Activated T-helper 1 cell treated with Interleukin-2 at 50 U/mL for 16 hours (primary cell): ENCODE data around the gene PROK2.

Source experiments
- DNase-seq: peaks from one replicate; pipeline ENCODE4 v3.0.0-alpha.2; 2020; ENCODE audit warnings: low read depth

PROK2 gene

GRCh38 chr3:71784914-71785531 lies at the start of gene PROK2:
Gene PROK2 (minus strand): TSS chr3:71785148. CDS start chr3:71785052, 96 bp downstream.
- no peak for DNase-seq

GRCh38 chr3:71831599-71831998 lies 46.7 kb upstream of the PROK2 start:
- DNase-seq, result no peak

- DNase-seq, result no peak
Measured at GRCh38 chr3:71825551-71826283, 40.8 kb upstream of the PROK2 start.

GRCh38 chr3:71821116-71821515 lies 36.2 kb upstream of the PROK2 start:
- no peak for DNase-seq

GRCh38 chr3:71817262-71817661 lies 32.3 kb upstream of the PROK2 start:
- DNase-seq, result no peak

GRCh38 chr3:71816767-71817156 lies 31.8 kb upstream of the PROK2 start:
- DNase-seq, result no peak

GRCh38 chr3:71815340-71816067 lies 30.6 kb upstream of the PROK2 start:
- no peak for DNase-seq

GRCh38 chr3:71813704-71814103 lies 28.8 kb upstream of the PROK2 start:
- no peak for DNase-seq

GRCh38 chr3:71813073-71813472 lies 28.1 kb upstream of the PROK2 start:
- DNase-seq, result no peak

GRCh38 chr3:71810056-71810455 lies 25.1 kb upstream of the PROK2 start:
- DNase-seq, result no peak

- DNase-seq, result no peak
Measured at GRCh38 chr3:71809321-71810026, 24.5 kb upstream of the PROK2 start.

GRCh38 chr3:71806736-71807135 lies 21.8 kb upstream of the PROK2 start:
- no peak for DNase-seq

- DNase-seq, result no peak
Measured at GRCh38 chr3:71805691-71806090, 20.7 kb upstream of the PROK2 start.

GRCh38 chr3:71805199-71805598 lies 20.3 kb upstream of the PROK2 start:
- DNase-seq, result no peak

GRCh38 chr3:71803248-71803647 lies 18.3 kb upstream of the PROK2 start:
- no peak for DNase-seq

GRCh38 chr3:71801986-71802385 lies 17.0 kb upstream of the PROK2 start:
- DNase-seq, result no peak

- DNase-seq, result no peak
Measured at GRCh38 chr3:71800023-71800422, 15.1 kb upstream of the PROK2 start.

- no peak for DNase-seq
Measured at GRCh38 chr3:71797455-71797854, 12.5 kb upstream of the PROK2 start.

- no peak for DNase-seq
Measured at GRCh38 chr3:71796290-71796689, 11.3 kb upstream of the PROK2 start.

- no peak for DNase-seq
Measured at GRCh38 chr3:71791634-71792033, 6.7 kb upstream of the PROK2 start.

- DNase-seq, result no peak
Measured at GRCh38 chr3:71789922-71790321, 5.0 kb upstream of the PROK2 start.

GRCh38 chr3:71787851-71788405 lies 3.0 kb upstream of the PROK2 start:
- DNase-seq, result no peak
